ENCODE measurements around the gene RGP1.

The RGP1 gene

GRCh38 chr9:35723908-35724307, 25.2 kb upstream of the RGP1 start:
- DNase-seq: no peak

GRCh38 chr9:35725362-35725761, 23.7 kb upstream of the RGP1 start:
- no peak for DNase-seq

- DNase-seq: no peak
Observed at GRCh38 chr9:35726931-35727330, 22.2 kb upstream of the RGP1 start.

DNA sequence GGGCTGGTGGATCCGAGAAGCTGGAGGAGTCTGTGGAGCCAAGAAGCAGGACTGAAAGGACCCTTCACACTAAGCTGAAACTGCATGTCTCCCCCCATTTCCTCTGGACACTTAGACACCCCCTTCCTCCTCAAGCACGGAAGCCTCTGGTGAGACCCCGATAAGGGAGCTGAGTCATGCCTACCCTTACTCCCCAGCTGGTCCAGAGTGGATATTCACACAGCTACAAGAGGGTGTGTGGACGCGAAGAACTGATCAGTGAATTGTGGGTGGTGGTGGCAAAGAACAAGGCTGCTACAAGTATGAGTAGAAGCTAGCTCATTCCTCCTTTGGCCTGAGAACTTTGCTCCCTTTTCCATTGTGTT, 21.4 kb upstream of the RGP1 start:
- no peak for DNase-seq

- DNase-seq: no peak
Observed at GRCh38 chr9:35728041-35728971, 20.8 kb upstream of the RGP1 start.

DNA sequence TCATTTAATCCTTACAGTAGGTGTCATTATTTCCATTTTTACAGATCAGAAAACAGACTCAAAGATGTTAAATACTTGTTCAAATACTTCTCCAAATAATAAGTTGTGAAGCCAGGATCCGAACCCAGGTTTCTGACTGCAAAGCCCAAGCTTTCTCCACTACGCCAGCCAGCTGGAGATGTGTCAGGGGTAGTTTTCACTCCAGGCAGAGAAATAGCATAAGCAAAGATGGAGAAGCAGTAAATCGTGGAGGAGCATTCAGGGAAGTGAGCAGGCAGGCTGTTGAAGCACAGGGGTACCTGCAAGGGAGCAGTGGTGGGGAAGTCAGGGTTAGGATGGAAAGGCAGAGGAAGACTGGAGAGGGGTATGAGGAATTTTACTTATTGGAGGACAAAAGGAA, 20.0 kb upstream of the RGP1 start:
- DNase-seq: no peak

DNA sequence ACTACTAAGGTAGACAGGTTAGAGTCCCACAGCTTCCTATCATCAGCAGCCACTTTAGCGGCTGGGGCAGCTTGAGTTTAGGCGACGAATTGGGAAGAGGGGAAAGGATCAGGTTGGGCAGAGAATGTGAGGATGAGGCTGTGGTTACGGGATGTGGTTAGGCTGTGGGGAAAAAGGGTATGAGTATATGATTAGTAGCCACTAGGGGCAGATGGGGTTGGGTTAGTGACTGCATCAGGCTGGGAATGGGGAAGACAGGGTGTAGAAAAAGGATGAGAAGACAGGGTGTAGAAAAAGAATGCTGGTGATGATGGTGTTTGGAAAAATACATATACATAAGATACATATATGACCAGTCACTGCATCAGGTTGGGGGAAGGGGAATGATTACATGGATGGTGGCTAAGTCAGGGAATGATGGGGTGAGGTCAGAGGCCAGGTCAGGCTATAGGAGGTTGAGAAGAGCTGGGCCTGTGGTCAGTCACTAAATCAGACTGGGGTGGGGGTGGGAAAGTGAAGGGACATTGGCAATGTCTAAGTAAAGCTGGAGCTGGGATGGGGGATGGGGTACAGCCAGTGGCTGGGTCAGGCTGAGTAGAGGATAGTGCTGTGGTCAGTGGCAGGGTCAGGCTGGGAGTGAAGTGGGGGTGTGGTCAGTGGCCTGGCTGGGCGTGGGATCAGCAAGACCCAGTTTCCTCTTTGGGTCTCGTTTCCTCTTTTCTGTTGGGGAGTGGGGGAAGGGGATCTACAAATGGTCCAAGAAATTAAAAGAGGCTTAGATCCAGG, 19.2 kb upstream of the RGP1 start:
- no peak for DNase-seq

DNA sequence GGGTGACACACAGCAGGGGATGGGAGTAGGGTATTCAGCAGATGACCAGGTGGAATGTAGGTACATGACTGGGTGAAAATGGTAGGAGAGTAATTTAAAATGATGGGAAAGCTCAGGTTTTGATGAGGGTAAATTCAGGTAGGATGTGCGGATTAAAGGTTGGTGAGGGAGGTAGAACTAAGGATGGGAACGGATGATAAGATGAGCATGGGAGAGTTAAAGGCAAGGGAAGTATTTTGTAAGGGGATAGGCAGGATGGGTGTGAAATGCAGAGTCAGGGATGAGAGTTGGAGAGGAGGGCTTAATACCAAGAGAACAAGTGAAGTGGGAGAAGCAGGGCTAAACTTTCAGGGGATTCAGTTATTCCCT, 18.6 kb upstream of the RGP1 start:
- DNase-seq: no peak

DNA sequence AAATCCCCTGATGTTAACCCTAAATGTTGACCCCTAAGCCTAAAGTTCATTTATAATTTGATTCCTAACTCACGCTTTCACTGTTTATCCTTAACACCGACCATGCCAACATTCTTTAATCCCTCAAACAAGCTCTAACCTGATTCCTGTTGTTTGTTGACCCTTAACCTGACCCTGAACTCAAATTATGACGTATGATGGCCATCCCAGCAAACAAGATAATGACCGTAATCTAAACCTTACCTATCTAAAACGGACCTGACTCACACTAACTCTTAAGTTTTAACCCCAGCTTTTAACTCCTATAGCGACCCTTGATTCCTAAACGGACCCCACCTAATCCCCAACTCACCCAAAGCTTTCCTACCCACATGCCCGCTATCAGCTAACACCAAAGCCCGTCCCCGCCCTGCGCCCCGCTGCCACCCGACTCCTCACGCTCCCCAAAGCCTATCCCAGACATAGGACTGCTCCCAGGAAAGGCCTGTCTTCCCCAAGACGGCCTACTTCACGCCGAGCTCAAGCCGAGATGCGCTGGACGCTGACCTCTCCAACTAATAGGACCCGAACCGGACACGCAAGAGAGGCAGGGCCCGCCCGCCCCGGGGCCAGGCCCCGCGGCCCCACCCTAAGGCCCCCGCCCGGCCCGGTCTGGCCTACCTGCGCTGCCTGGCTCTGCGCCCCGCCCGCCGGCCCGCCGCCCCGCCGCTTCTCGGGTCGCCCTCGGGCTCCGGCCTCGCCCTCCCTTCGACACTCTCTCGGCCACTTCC, 17.5 kb upstream of the RGP1 start:
- DNase-seq: no peak

GRCh38 chr9:35732185-35732799, 16.8 kb upstream of the RGP1 start, which contains the start of the genes CREB3 and TLN1:
Gene CREB3 (plus strand): TSS chr9:35732666. CDS start chr9:35732773, 107 bp downstream.
Gene TLN1 (minus strand): TSS chr9:35732195. CDS start chr9:35725694, 6,501 bp downstream.
- peak; percentile 95 for DNase-seq

- DNase-seq: peak; percentile 66
Observed at GRCh38 chr9:35732800-35733541, 16.1 kb upstream of the RGP1 start.

DNA sequence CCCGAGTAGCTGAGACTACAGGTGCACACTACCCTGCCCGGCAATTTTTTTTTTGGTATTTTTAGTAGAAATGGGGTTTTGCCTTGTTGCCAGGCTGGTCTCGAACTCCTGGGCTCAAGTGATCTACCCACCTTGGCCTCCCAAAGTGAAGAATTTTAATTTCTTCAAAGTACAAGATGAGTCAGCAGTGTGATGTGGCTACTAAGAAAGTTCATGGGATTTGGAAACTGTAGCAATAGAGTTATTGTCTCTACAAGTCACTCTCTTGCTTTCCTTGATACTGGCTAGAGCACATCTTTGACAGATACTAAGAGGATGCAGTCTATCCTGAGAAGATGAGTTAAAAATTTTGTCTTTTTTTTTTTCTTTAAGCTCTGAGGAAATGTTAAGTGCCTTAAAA, 15.0 kb upstream of the RGP1 start:
- DNase-seq: no peak

GRCh38 chr9:35736201-35736633, 12.9 kb upstream of the RGP1 start:
- peak; percentile 57 for DNase-seq

GRCh38 chr9:35737143-35737542, 11.9 kb upstream of the RGP1 start:
- DNase-seq: no peak

GRCh38 chr9:35738186-35738585, 10.9 kb upstream of the RGP1 start:
- DNase-seq: no peak

GRCh38 chr9:35738924-35739323, 10.2 kb upstream of the RGP1 start:
- DNase-seq: no peak

- no peak for DNase-seq
Observed at GRCh38 chr9:35740243-35740642, 8.8 kb upstream of the RGP1 start.

- DNase-seq: no peak
Observed at GRCh38 chr9:35741740-35742139, 7.3 kb upstream of the RGP1 start.

DNA sequence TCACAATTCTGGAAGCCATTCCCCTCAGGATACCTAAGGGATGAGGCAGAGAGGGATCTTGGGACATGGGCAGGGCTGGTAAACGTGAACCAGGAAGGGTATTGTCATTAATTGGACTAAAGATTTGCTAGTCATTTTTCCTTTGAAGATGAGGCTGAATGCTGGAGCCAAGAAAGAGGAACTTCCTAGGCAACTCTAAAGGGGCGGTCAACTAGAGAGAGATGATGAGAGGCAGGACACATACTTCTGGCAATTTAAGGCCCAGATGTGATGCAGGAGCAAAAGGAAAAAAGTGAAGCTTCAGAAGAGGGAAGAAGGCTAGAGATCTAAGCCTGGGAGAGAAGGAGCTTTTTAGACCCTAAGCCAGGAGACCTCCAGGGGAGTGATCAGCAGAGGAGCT, 5.6 kb upstream of the RGP1 start:
- DNase-seq: no peak

GRCh38 chr9:35743880-35744518, 5.1 kb upstream of the RGP1 start:
- no peak for DNase-seq

GRCh38 chr9:35745569-35745968, 3.5 kb upstream of the RGP1 start:
- DNase-seq: no peak

Data from NCI-H526 treated with DMSO at 0.1 percent for 48 hours (cell line).